Measurements from ENCODE around the gene CDK6. TPM values are rescaled to one million over a fixed set of nuclear protein-coding genes. Genes with fewer than 3 reads are reported as not detected.
A peak's percentile ranks its signal among the peaks of the same experiment; 100 is the strongest.

Gene CDK6
- total and polyA plus RNA-seq, 10 of the 15 experiments (the other 5 are each of a cell fraction or from before 2014, with no cell fraction given): 8.0 to 118 (median 45.8) TPM

GRCh38 chr7:92813390-92814024, 22.9 kb downstream of the CDK6 start (continued):
- TF ChIP-seq BCL3 (IDR thresholded peaks at IDR 0.05; ENCODE audit: borderline replicate concordance, insufficient read depth, low read depth, low read length, poor library complexity, severe bottlenecking) (peak; percentile 85), RAD21 (IDR thresholded peaks at IDR 0.05; ENCODE audit: insufficient read depth, low read depth, low read length) (no peak), MTA2 (IDR thresholded peaks at IDR 0.05; ENCODE audit: low read depth) (peak; percentile 96), ZNF622 (IDR thresholded peaks at IDR 0.05) (no peak), ASH2L (IDR thresholded peaks at IDR 0.05; ENCODE audit: borderline replicate concordance, low read depth) (peak; percentile 63; the same call in 1 of the 2 replicates), NFYA (IDR thresholded peaks at IDR 0.05; ENCODE audit: borderline replicate concordance, low read depth, low read length) (no peak), NRF1 (conservative IDR thresholded peaks at IDR 0.05; ENCODE audit: low read depth, low read length) (no peak), RUNX3 (IDR thresholded peaks at IDR 0.05; ENCODE audit: low read length) (peak; percentile 87), HDAC2 (IDR thresholded peaks at IDR 0.05) (no peak), MYB (IDR thresholded peaks at IDR 0.05; ENCODE audit: borderline replicate concordance, low read depth, low read length) (peak; percentile 71; the same call in 1 of the 2 replicates), WRNIP1 (IDR thresholded peaks at IDR 0.05; ENCODE audit: borderline replicate concordance, low read depth, low read length) (no peak), MXI1 (IDR thresholded peaks at IDR 0.05; ENCODE audit: low read depth, low read length) (no peak), KAT2A (conservative IDR thresholded peaks at IDR 0.05; ENCODE audit: control insufficient read depth, low read depth, low read length) (no peak), TCF12 (IDR thresholded peaks at IDR 0.05; ENCODE audit: low read depth, low read length) (peak; percentile 87), MEF2A (IDR thresholded peaks at IDR 0.05; ENCODE audit: insufficient read depth, low read depth, low read length) (peak; percentile 77), POLR2A (IDR thresholded peaks at IDR 0.05; ENCODE audit: low read depth, low read length) (no peak), ZBED1 (IDR thresholded peaks at IDR 0.05; ENCODE audit: borderline replicate concordance) (peak; percentile 96), YY1 (IDR thresholded peaks at IDR 0.05; ENCODE audit: low read depth, low read length) (no peak), HCFC1 (IDR thresholded peaks at IDR 0.05; ENCODE audit: low read length) (no peak)
- TF ChIP-seq, protein P1, sequence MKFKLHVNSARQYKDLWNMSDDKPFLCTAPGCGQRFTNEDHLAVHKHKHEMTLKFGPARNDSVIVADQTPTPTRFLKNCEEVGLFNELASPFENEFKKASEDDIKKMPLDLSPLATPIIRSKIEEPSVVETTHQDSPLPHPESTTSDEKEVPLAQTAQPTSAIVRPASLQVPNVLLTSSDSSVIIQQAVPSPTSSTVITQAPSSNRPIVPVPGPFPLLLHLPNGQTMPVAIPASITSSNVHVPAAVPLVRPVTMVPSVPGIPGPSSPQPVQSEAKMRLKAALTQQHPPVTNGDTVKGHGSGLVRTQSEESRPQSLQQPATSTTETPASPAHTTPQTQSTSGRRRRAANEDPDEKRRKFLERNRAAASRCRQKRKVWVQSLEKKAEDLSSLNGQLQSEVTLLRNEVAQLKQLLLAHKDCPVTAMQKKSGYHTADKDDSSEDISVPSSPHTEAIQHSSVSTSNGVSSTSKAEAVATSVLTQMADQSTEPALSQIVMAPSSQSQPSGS (IDR thresholded peaks at IDR 0.05; ENCODE audit: low read length): peak; percentile 97
- TF ChIP-seq, protein P2, sequence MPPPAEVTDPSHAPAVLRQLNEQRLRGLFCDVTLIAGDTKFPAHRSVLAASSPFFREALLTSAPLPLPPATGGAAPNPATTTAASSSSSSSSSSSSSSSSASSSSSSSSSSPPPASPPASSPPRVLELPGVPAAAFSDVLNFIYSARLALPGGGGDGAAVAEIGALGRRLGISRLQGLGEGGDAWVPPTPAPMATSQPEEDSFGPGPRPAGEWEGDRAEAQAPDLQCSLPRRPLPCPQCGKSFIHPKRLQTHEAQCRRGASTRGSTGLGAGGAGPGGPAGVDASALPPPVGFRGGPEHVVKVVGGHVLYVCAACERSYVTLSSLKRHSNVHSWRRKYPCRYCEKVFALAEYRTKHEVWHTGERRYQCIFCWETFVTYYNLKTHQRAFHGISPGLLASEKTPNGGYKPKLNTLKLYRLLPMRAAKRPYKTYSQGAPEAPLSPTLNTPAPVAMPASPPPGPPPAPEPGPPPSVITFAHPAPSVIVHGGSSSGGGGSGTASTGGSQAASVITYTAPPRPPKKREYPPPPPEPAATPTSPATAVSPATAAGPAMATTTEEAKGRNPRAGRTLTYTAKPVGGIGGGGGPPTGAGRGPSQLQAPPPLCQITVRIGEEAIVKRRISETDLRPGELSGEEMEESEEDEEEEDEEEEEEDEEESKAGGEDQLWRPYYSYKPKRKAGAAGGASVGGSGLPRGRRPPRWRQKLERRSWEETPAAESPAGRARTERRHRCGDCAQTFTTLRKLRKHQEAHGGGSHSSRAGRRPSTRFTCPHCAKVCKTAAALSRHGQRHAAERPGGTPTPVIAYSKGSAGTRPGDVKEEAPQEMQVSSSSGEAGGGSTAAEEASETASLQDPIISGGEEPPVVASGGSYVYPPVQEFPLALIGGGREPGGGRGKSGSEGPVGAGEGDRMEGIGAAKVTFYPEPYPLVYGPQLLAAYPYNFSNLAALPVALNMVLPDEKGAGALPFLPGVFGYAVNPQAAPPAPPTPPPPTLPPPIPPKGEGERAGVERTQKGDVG (CRISPR knock-in tag; IDR thresholded peaks at IDR 0.05): no peak
- TF ChIP-seq, protein P3, sequence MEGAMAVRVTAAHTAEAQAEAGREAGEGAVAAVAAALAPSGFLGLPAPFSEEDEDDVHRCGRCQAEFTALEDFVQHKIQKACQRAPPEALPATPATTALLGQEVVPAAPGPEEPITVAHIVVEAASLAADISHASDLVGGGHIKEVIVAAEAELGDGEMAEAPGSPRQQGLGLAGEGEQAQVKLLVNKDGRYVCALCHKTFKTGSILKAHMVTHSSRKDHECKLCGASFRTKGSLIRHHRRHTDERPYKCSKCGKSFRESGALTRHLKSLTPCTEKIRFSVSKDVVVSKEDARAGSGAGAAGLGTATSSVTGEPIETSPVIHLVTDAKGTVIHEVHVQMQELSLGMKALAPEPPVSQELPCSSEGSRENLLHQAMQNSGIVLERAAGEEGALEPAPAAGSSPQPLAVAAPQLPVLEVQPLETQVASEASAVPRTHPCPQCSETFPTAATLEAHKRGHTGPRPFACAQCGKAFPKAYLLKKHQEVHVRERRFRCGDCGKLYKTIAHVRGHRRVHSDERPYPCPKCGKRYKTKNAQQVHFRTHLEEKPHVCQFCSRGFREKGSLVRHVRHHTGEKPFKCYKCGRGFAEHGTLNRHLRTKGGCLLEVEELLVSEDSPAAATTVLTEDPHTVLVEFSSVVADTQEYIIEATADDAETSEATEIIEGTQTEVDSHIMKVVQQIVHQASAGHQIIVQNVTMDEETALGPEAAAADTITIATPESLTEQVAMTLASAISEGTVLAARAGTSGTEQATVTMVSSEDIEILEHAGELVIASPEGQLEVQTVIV (IDR thresholded peaks at IDR 0.05; ENCODE audit: borderline replicate concordance, partially characterized antibody): no peak

Data from GM12878 (cell line).